Ovary (tissue), 3 donors: Measurements from ENCODE around the gene NOX5.

Experiments used
- POLR2A ChIP-seq: fragments of 450-650 bp; IDR thresholded peaks from one replicate; pipeline ENCODE4 v1.6.1; 2017; ENCODE audit warnings: antibody characterized with exemption, mild to moderate bottlenecking, moderate library complexity
- TF ChIP-seq, protein P1 (sequence below), 3 donors: fragments of 450-650 bp in 2 of 3; fragments of 200-600 bp in 1 of 3; IDR thresholded peaks; one replicate each; pipeline versions ENCODE4 v1.5.1 to v1.8.0; 2016 to 2022; ENCODE audit warnings: antibody characterized with exemption in 3 of 3, mild to moderate bottlenecking in 1 of 3
- donor health status: DM: no; HTN: no; CAD: no.

DNA sequence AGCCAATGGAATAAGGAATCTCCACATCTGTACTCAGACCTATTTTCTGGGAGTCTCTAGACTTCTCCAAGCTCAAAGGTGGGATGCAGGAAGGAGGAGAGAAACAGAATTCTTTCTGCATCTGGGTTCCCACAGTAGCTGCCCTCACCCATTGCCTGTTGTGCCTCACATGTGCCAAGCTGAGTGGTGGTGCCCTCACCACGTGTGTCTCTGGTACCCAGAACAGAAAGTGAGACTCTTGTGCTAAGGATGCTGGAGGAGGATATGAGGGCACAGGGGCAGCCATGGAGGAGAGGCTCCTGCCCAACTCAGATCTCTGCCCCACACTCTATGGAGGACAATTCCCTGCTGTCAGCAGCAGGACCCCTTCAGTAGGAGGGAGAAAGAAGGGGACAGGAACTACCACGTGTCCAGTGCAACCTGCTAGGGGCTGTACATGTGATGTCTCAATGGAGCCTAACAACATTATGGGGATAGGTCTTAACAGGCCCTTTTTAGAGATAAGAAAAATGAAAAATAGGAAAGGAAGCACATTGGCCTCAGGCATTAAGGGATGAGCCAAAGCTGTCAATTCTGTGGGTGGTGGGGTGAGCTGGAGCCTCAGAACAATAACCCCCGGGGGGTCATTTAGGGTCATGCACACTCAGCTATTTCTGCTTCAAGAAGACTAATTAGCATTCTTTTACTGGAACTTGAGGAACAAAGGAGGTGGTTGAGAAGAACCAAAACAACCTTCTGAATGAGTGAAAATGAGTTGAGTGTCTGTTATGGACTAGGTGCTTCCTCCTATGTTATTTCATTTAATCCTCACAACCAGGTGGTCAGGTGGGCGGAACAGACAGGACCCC, 16.3 kb upstream of the NOX5 start:
- TF ChIP-seq, protein P1, sequence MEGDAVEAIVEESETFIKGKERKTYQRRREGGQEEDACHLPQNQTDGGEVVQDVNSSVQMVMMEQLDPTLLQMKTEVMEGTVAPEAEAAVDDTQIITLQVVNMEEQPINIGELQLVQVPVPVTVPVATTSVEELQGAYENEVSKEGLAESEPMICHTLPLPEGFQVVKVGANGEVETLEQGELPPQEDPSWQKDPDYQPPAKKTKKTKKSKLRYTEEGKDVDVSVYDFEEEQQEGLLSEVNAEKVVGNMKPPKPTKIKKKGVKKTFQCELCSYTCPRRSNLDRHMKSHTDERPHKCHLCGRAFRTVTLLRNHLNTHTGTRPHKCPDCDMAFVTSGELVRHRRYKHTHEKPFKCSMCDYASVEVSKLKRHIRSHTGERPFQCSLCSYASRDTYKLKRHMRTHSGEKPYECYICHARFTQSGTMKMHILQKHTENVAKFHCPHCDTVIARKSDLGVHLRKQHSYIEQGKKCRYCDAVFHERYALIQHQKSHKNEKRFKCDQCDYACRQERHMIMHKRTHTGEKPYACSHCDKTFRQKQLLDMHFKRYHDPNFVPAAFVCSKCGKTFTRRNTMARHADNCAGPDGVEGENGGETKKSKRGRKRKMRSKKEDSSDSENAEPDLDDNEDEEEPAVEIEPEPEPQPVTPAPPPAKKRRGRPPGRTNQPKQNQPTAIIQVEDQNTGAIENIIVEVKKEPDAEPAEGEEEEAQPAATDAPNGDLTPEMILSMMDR (IDR thresholded peaks at IDR 0.05), result no peak
- no peak for TF ChIP-seq POLR2A
